Measurements from ENCODE around the gene CEP350.

Gene CEP350

DNA sequence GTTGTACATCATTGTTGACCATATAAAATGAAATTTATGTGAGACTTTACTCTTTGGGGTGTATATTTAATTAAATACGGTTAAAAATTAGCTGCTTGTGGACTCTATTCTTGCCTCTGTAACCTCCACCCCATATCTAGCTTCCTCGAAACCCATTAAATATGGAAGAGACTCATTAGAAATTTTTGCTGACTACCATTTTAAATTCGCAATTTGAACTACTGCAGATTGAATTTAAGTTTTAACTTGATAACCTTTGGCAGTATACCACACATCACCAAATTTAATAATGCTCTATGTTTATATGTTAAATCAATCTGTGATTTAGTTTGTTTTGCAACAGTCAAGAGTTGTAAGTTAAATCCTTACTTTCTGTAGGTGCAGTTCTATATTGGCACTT, 111.5 kb downstream of the CEP350 start:
- no peak for DNase-seq

DNA sequence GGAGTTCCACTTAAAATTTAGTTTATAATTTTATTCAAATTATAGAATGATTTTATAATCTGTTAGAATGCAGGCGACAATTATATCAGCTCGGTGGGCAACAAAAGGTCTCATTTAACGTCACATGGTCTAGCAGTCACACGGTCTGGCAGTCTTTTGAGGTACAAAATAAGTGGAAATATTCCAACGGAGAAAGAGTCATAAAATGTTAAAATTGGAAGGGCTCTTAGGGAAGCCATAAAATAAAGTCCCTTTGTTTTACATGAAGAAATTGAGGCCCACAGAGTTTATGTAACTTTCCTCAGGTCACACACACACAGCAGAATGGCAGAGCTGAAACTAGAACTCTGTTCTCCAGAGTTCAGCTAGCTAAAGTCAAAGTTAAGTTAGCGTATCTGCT, 115.7 kb downstream of the CEP350 start:
- DNase-seq: no peak

DNA sequence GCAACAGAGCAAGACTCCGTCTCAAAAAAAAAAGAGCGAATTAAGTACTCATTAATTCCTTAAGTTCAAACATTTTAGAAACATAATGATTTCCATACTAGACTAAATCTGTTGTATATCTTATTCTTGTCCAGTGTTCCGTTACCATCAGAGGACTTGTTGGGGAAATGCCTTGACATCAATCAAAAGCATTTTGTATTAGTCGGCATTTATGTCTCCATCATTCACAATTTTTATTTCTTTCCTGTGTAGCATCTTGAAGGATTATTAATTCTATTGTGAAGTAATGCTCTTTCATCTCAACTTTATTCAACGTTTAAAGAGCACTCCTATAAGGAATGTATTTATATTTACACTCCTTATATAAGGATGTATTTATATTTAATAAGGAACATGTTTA, 117.1 kb downstream of the CEP350 start:
- DNase-seq: no peak

DNA sequence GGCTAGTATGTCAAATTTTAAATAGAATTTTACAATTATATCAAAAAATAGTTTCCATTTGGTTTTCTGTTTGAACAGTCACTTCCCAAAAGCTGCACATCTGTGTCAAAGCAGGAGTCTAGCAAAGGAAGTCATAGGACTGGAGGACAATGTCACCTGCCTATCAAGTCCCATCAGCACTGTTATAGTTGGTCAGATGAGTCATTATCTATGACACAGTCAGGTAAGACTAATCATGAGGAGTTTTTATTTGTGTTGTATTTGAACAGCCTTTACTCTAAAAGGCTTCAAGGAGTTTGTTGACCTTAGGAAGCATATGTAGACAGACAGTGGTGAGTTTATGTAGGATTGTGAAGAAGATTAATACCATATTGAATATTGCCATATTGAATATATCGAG, 125.8 kb downstream of the CEP350 start:
- no peak for DNase-seq

DNA sequence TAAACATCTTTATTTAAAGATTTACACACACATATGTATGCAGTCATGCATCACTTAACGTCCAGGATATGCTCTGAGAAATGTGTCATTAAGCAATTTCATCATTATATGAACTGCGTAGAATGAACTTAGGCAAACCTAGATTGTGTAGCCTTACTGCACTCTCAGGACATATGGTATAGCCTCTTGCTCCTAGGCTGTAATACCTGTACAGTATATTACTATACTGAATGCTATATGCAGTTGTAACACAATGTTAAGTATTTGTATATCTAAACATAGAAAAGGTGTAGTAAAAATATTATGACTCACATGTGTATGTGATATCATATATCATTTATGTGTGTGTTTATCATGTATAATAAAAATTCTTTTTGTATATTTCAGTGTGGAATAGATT, 126.9 kb downstream of the CEP350 start:
- DNase-seq: no peak

DNA sequence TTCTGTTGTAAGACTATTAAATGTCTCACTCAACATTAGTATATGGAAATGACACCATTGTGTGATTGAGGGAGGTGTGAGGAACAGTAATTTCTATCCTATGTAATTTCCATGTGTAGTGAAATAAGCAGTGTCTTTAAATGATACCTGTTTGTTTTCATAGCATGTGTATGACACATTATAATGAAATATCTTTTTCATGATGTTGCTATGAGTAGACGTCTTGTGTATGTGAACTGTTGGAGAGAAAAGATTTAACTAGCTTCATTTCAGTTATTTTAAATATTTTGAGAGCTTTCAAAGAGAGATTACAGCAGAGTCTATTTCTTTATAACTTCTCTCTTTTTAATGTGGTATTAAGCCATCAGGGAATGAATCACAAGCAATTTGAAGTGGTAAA, 128.6 kb downstream of the CEP350 start:
- no peak for DNase-seq

DNA sequence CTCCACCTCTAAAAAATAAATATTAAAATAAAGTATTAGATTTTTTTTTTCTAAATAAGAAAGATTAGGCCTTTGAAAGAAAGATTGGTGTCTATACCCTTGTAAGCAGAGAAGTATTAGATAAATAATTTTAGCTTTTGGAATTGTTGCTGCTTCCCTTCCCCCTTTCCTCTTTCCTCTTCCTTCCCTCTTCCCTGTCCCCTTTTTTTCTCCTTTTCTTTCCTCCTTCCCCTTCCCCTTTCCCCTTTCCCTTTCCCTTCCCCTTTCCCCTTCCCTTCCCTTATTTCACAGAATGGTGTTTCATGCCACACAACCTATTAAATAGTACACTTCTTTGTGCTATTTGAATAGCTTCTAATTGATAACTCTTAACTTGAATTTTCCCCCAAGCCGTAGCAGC, 130.3 kb downstream of the CEP350 start:
- no peak for DNase-seq

DNA sequence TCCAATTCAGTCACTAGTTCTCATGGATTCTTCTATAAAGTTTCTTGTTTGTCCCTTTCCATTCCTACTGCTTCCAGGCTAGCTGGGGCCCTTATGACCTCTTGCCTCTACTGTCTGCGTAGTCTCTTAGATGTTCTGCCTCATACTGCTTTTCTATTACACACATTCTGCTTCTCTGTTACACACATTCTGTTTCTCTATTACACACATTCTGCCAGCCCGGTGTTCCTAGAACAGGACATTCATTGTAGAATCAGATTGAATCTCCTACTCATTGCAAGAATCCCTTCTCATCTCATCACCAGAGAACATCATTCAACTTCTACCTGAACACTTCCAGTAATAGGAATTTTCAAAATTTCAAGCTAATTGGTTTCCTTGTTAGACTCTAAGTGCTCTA, 130.7 kb downstream of the CEP350 start:
- no peak for DNase-seq

DNA sequence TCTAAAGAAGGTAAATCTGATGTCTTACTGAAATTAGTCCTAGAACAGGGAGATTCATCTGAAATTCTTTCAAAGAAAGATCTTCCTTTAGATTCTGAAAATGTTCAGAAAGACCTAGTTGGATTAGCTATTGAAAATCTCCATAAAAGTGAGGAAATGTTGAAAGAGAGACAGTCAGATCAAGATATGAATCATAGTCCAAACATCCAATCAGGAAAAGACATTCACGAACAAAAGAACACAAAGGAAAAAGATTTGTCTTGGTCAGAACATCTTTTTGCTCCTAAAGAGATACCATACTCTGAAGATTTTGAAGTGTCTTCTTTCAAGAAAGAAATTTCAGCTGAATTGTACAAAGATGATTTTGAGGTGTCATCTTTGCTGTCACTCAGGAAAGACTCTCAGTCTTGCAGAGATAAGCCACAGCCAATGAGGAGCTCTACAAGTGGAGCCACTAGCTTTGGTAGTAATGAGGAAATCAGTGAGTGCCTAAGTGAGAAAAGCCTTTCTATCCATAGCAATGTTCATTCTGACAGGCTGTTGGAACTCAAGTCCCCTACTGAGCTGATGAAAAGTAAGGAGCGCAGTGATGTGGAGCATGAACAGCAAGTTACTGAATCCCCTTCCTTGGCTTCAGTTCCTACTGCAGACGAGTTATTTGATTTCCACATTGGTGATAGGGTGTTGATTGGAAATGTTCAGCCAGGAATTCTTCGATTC, 138.5 kb downstream of the CEP350 start:
- no peak for DNase-seq

DNA sequence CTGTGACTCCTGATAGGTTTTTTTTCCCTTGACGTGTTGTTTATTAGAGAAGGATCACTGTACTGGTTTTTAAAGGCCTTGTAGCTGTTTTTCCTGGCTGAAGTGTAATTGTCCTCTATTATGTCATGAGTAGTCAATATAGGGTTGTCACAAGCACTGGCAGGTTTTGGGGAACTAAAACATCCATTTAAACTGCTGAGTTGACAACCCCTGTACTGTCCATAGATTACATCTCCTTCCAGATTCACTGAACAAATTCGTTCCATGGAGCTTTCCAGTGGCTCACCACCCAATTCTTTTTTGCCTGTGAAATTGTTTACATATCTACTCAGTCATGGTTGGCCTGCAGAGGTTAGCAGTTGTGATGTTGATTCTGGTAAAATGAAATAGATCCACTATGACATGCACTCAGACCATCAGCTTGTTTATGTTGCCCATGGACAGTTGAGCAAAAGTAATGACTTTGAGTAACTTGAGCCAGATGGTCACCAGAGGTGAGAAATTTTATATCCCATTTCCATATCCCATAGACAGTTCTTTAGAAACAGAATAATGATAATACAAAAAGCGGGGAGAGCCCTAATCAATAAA, 140.2 kb downstream of the CEP350 start:
- no peak for DNase-seq

DNA sequence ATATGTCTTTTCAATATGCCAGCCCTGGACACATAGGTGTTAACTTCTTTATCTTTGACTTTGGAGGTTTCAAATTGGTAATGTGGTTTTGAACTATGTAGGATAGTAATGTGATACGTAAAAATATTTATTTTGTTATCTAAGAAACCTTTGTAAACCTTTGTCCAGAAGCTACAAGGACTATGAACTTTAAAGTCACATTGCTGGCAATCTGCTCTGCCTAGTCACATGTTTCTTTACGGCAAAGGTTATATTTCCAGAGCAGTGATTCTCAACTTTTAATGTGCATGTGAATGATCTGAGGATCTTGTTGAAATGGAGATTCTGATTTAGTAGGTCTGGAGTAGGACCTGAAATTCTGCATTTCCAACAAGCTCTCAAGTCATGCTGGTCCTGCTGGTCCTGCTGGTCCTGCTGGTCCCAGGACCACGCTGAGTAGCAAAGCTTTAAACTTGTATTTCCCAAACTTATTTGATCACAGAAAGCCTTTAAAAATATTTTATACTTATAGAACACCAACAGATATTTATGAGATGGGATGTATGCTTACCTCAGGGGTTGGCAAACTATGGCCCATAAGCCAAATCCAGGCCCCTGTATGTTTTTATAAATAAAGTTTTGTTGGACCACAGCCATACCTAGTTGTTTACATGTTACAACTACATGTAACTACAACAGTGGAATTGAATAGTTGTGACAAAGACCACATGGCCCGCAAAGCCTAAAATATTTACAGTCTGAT, 142.1 kb downstream of the CEP350 start:
- DNase-seq: no peak

DNA sequence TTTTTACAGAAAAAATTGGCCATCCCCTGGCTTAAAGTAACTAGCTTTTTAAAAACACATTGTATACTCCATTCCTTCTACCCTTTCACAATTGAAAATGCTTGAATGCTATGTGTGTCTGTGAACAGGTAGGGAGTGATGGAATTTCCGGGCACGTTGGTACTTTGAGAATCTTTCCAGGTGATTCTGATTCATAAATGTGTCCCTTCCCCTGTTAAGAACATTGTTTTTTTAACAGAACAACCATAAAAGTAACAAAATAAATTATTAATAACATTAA, 142.7 kb downstream of the CEP350 start:
- no peak for DNase-seq

DNA sequence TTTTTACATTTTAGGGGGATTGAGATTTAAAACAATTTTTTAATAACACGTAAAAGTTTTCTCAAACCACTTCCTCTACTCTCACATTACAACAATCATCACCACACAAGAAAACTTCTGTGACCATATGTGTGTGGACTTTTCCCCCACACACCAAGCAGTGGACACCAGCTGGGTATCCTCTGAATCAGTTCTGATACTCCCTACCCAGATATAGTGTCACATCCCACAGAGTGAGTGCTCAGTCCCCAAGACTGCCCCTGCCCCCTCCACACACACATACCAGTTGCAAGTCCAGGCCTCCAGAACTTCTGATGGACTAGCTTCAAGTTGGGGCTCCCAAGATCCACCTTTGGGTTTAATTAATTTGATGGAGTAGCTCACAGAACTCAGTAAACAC, 146.8 kb downstream of the CEP350 start:
- no peak for DNase-seq

DNA sequence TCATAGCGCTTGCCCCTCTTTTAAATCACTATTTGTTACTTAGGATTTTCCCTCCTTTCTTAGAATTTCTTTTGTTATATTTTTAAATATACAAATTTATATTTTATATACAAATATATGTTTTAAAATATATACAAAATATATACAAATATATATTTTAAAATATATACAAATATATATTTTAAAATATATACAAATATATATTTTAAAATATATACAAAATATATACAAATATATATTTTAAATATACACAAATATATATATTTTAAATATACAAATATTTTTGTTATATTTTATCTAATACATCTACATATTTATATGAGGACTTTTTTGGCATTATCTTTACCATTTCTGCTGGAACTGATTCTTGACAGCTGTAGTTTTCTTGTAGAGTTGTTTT, 149.2 kb downstream of the CEP350 start:
- DNase-seq: no peak

DNA sequence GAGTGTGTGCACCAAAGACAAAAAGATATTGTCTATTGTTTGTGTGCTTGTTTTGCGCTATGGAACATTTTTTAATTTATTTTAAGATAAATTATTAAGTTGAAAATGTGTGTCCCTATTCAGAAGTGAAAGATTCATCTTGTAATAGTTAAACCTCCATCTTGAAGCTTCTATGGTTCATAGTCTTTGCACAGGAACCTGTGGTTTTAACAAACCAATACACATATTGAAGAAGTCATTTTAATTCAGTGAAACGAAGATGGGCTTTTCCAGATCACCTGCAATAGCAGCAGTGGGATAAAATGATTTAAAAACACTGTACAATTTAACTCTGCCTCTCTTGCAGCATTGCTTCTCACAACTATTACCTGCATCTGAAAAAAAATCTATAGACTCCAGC, 157.5 kb downstream of the CEP350 start:
- DNase-seq: no peak

DNA sequence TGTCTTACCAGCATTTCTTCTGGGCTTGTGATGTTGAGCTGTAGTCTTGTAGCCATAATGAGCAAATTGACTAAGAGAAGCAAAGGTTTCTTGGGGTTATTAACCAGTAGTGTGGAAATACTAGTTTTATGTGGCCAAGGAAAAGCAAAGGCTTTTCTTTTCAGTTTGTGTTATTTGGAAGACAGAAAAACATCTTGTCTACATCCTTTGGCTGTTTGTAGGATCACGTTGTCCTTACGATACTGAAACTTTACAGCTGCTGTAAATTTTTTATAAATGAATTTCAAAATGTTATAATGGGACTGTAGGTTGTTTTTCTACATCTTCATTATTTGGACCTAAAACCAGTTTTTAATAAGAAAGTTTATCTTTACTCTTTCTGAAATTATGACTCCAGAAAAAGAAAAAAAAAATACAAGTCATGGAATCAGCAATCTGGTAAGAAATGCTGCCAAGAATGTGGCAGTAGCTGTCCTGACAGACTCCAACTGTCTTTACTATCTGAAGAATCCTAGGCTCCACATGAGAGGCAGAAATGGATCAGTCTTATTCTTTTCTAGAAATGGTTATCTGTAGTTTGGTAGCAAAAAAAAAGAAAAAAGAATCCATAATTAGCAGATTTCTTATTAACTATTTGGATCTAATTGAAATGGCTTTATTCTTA, 158.5 kb downstream of the CEP350 start:
- no peak for DNase-seq

DNA sequence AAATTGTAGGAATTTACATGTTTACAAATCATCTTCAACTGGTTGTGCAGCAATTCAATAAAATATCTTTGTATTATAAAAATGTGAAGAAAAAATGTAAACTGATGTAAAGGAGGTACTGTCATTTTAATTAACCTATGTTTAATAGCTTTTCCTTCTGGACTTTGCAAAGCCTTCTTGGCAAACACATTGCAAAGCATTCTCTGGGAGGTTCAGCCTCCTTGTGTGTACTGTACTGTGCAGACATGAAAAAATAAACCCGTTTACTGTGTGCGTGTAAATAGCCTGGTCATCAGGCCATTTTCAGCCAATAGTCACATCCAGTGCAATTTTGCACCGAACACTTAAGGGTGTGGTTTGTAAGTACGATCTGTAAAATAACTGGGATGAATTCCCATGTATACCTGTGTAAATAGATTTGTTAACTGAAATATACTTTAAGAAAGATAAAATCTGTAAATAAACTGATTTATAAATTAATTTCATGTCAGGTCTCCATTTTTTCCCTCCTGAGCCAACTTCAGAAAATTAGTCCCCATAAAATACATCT, 159.9 kb downstream of the CEP350 start:
- no peak for DNase-seq

DNA sequence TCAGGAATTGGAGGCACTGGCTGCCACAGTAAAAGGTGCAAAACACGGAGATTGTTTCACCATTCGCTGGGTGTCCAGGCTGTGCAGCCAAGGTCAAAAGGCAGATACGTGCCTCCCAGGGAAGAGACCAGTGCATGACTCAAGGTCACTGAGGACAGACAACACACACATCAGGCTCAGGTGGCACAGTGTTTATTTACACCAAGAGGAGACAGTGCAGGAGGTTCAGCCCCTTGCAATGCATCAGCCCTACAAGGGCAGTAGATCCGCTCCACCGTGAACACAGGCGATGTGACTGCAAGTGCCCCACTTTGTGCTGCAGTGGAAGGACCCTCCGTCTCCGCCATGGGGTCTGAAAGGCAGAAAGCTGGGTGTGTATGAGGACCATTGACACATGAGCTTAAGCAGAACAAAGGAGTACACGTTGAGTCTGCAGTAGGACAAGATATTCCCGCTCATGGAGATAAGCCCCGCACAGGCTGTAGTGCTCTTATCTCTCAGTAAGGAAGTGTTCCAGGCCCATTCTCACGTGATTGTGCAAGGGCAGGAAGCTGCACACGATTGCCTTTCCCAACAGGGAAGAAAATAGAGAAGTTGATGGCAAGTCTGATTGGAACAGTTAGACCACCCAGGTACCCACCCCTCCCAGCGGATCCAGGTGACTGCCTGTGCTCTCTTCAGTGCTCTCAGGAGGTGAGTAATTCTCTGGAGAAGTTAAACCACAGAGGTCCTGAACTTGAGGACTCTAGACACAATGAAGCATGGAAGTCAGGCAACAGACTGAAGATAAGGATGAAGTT, 162.6 kb downstream of the CEP350 start:
- DNase-seq: no peak

DNA sequence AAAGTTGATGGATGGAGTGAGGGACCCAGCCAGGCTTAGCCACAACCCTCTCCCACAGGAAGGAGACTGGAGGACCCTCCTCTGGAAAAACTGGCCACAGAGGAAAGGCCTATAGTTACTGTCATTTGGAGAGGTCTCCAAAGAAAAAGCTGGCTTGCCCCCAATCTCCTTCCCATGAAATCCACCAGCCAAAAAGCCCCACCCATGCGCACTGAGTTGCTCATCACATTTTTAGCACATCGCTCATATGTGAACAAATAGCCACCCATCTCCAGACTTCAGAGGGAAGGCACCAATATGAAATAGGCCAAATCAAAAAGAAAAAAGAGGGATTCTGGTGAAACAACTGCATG, 163.1 kb downstream of the CEP350 start:
- DNase-seq: no peak

DNA sequence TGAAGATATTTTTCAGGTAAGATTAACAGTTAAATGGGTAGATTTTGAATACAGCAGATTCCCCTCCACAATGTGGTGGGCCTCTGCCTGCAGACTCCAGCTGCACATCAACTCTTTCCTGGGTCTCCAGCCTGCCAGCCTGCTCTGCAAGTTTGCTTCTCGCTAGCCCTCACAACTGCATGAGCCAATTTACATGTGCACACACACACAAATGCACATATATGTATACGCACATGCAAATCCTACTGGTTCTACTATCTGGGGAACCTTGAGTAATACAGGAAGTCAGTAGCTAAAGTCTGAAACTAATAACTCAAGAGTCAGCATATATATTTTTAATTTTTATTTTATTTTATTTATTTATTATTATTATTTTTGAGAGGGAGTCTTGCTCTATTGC, 165.2 kb downstream of the CEP350 start:
- no peak for DNase-seq

DNA sequence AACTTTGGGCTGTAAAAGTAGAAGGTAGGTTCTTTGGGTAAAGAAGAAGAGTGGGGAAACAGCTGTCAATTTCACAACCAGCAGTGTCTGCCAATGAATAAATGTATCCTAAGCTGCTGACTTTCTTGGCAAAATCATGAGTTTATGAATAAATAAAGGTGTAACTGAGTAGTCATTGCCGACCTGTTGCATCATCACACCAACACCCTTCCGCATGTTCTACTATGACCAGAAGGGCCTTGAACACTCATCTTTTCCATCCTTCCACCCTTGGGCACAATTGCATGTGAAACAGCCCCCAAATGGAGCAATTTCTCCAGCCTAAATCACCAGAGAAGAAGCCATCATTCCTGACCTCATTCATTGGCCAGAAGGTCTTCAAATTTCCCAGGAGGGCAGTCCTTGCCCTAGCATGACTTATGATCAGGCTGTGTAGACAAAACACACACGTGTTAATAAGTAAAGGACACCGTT, 168.9 kb downstream of the CEP350 start:
- no peak for DNase-seq

DNA sequence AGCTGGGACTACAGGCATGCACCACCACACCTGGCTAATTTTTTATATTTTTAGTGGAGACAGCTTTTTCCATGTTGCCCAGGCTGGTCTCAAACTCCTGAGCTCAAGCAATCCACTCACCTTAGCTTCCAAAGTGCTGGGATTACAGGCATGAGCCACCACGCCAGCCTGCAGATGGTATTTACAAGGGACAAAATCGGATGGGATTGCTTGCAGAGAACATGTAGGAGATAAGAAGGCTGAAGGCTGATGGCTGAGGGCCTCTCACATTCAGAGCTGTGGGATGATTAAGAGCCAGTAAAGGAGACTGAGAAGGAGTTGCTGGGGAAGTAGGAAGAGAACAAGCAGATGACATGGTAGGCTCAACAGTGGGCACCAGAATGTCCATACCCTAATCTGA, 176.0 kb downstream of the CEP350 start:
- no peak for DNase-seq

DNA sequence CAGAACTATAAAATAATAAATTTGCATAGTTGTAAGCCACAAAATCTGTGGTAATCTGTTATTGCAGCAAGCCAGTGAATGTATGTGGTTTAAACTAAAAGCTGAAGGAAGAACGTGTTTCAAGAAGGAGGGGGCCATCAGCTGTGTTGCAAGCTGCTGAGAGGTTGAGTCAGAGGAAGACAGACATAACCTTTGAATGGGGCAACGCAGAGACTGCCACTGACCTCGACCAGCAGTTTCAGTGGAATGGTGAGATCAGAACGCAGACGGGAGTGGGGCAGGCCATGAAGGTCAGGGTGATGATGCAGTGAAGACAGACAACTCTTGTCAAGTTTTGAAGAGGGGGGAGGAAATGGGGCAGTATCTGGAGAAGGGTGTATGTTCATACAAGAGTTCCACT, 176.9 kb downstream of the CEP350 start:
- DNase-seq: no peak

All from T-helper 9 cell (primary cell).